MM.1S (cell line): ENCODE measurements around the gene EXOC3L1.

Source experiments
- EZH2 ChIP-seq: fragments of 300-600 bp; sonication (generic); optimal IDR thresholded peaks from 2 replicates; pipeline ENCODE3; 2017; ENCODE audit warnings: low read depth, mild to moderate bottlenecking, antibody characterized with exemption, low read length, mixed read lengths
- EZH2phosphoT487 ChIP-seq: fragments of 300-600 bp; sonication (generic); IDR thresholded peaks from 2 replicates; pipeline ENCODE4 v1.6.1; 2018; ENCODE audit warnings: antibody characterized with exemption, low read length
- TF ChIP-seq, protein P1 (sequence below): fragments of 300-600 bp; sonication (generic); IDR thresholded peaks from 2 replicates; pipeline ENCODE4 v1.5.1; 2016; ENCODE audit warnings: antibody characterized with exemption, low read length, mixed read lengths

GRCh38 chr16:67188798-67189197 is 1.1 kb downstream of the EXOC3L1 start:
- TF ChIP-seq, protein P1, sequence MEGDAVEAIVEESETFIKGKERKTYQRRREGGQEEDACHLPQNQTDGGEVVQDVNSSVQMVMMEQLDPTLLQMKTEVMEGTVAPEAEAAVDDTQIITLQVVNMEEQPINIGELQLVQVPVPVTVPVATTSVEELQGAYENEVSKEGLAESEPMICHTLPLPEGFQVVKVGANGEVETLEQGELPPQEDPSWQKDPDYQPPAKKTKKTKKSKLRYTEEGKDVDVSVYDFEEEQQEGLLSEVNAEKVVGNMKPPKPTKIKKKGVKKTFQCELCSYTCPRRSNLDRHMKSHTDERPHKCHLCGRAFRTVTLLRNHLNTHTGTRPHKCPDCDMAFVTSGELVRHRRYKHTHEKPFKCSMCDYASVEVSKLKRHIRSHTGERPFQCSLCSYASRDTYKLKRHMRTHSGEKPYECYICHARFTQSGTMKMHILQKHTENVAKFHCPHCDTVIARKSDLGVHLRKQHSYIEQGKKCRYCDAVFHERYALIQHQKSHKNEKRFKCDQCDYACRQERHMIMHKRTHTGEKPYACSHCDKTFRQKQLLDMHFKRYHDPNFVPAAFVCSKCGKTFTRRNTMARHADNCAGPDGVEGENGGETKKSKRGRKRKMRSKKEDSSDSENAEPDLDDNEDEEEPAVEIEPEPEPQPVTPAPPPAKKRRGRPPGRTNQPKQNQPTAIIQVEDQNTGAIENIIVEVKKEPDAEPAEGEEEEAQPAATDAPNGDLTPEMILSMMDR, result no peak
- TF ChIP-seq EZH2phosphoT487 (no peak), EZH2 (no peak)
